Subcutaneous abdominal adipose tissue (tissue), 5 donors: Measurements from ENCODE around the gene SDHA.
A peak's percentile ranks its signal among the peaks of the same experiment; 100 is the strongest.
"Not testable (repeated sequence)": the region's sequence is repeated elsewhere in the genome, so short reads cannot be mapped to it uniquely, and the experiment has no call there.

Experiments used
- H3K27ac ChIP-seq: one replicate; pipeline ENCODE4 v1.7.0; 2013; ENCODE audit warnings: low read depth, mild to moderate bottlenecking, inconsistent platforms, low read length, moderate library complexity
- H3K27me3 ChIP-seq, 5 donors: one replicate each; pipeline ENCODE4 v1.7.0; 2013; ENCODE audit warnings: low read length in 5 of 5, inconsistent platforms in 1 of 5; ENCODE audit not compliant: control insufficient read depth in 5 of 5, insufficient read depth in 4 of 5
- H3K36me3 ChIP-seq, 5 donors: one replicate each; pipeline ENCODE4 v1.7.0; 2013; ENCODE audit warnings: low read length in 5 of 5; ENCODE audit not compliant: control insufficient read depth in 5 of 5, insufficient read depth in 5 of 5
- H3K4me1 ChIP-seq, 5 donors: one replicate each; pipeline ENCODE4 v1.7.0; 2013; ENCODE audit warnings: low read length in 5 of 5, mild to moderate bottlenecking in 3 of 5, moderate library complexity in 1 of 5; ENCODE audit not compliant: control insufficient read depth in 5 of 5, insufficient read depth in 5 of 5
- H3K4me3 ChIP-seq, 5 donors: one replicate each; pipeline ENCODE4 v1.7.0; 2013; ENCODE audit warnings: low read length in 5 of 5, low read depth in 1 of 5
- H3K9ac ChIP-seq, 5 donors: one replicate each; pipeline ENCODE4 v1.7.0; 2013; ENCODE audit warnings: low read length in 5 of 5, mild to moderate bottlenecking in 4 of 5, moderate library complexity in 3 of 5
- H3K9me3 ChIP-seq, 5 donors: one replicate each; pipeline ENCODE4 v1.7.0; 2013; ENCODE audit warnings: low read length in 5 of 5; ENCODE audit not compliant: control insufficient read depth in 5 of 5
- donor health status: healthy.
- donor health status: healthy.
- donor health status: healthy.
- donor health status: healthy.
- donor health status: healthy.

SDHA gene

DNA sequence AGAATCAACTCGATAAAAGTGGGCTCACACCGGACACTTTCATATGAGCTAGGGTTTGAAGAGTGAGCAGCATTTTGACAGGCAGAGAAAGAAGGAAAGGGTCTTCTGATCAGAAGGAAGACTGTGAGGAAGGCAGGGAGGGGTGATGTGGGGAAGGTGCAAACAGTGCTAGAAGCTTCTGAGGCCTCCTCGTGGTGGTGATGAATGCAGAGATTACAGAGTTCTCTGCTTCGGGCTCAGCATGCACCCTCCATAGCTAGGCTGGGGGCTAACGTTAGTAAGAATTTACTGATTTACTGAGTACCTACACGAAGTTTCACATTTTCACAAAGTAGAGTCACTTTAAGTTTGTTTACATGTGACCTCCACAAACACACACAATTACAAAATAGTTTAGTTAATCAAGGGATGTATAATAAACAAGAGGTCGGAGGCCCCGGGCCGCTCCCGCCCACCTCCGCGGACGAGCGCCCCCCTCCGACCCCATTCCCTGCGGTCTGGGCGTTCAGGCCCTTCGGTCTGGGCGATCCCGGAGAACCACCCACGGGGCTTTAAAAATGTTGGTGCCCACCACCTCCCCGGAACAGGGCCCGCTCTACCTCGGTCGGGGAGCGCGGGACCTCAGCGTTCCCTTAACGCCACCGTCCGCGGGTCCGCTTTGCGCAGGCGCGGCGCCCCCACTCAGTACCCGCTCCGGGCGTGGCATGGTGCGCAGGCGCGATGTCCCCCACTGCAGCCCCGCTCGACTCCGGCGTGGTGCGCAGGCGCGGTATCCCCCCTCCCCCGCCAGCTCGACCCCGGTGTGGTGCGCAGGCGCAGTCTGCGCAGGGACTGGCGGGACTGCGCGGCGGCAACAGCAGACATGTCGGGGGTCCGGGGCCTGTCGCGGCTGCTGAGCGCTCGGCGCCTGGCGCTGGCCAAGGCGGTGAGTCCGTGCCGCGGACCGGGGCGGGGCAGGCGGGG is at the start of gene SDHA, which contains the start of gene CCDC127:
TSS of gene SDHA (plus strand) at position 827 of the 963 bp plus-strand sequence. CDS start at position 863, 36 bp downstream.
TSS of gene CCDC127 (minus strand) at position 660 of the 963 bp plus-strand sequence. CDS start 1,304 bp downstream, outside the sequence.
- H3K36me3 ChIP-seq, result peaks cover 0 to 13% (median 8%) of the 10 kb centered on the region in 5 donors
- peak within 1 kb of the TSS; percentile 84 for H3K27ac ChIP-seq
- peak within 1 kb of the TSS; percentile 63 to 98 (median 95) for H3K9ac ChIP-seq
- not testable (repeated sequence) for H3K27me3 ChIP-seq, H3K9me3 ChIP-seq
- H3K4me3 ChIP-seq, result peak within 1 kb of the TSS; percentile 77 to 91 (median 88)
- H3K4me1 ChIP-seq, result peaks cover 2 to 34% (median 28%) of the 10 kb centered on the region in 5 donors

DNA sequence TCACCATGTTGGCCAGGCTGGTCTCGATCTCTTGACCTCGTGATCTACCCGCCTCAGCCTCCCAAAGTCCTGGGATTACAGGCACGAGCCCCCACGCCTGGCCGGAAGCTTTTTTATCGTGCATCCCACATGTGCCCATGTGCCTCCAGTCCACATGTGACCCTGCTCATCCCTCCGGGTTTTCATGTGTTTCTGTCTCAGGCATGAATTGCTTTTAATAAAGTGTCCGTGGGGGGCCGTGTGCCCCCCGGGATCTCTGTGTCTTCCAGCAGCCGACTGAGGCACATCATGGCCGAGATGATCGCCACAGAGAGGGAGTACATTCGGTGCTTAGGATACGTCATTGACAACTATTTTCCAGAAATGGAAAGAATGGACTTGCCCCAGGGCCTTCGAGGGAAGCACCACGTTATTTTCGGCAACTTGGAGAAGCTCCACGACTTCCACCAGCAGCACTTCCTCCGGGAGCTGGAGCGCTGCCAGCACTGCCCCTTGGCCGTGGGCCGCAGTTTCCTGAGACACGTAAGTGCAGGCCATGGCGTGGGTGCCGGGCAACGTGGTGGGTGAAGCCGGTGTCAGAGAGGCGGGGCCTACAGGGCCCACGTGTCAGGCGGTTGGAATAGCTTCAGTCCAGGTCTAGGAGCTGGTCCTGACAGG is 48.9 kb upstream of the SDHA start:
- Histone ChIP-seq H3K9me3 (no peaks in the 10 kb centered on the region), H3K9ac (no peak overlapping the region), H3K36me3 (no peaks in the 10 kb centered on the region), H3K27ac (no peak overlapping the region), H3K4me1 (peaks cover 0 to 18% (median 0%) of the 10 kb centered on the region in 5 donors), H3K27me3 (peaks cover 4 to 16% (median 7%) of the 10 kb centered on the region in 5 donors), H3K4me3 (no peak overlapping the region)

DNA sequence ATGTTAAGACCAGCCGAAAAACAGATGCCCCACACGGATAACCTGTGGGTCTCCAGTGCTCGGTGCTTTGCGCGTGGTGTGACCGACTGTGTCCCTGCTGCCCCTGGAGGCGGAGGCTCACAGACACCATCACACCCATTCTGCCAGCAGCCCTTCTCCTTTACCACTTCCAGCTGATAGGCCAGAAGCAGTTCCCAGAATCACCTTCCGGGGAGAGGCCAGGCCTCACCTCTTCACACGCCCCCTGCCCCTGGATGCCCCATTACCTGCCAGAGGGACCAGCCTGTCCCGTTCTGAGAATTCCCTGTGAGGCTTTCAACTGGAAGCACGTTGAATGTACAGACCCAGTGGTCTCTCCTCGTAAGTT is 48.4 kb upstream of the SDHA start:
- Histone ChIP-seq H3K27ac (no peak overlapping the region), H3K9ac (no peak overlapping the region), H3K4me3 (no peak overlapping the region), H3K9me3 (no peaks in the 10 kb centered on the region), H3K27me3 (peaks cover 4 to 16% (median 7%) of the 10 kb centered on the region in 5 donors), H3K4me1 (peaks cover 0 to 18% (median 0%) of the 10 kb centered on the region in 5 donors), H3K36me3 (no peaks in the 10 kb centered on the region)

DNA sequence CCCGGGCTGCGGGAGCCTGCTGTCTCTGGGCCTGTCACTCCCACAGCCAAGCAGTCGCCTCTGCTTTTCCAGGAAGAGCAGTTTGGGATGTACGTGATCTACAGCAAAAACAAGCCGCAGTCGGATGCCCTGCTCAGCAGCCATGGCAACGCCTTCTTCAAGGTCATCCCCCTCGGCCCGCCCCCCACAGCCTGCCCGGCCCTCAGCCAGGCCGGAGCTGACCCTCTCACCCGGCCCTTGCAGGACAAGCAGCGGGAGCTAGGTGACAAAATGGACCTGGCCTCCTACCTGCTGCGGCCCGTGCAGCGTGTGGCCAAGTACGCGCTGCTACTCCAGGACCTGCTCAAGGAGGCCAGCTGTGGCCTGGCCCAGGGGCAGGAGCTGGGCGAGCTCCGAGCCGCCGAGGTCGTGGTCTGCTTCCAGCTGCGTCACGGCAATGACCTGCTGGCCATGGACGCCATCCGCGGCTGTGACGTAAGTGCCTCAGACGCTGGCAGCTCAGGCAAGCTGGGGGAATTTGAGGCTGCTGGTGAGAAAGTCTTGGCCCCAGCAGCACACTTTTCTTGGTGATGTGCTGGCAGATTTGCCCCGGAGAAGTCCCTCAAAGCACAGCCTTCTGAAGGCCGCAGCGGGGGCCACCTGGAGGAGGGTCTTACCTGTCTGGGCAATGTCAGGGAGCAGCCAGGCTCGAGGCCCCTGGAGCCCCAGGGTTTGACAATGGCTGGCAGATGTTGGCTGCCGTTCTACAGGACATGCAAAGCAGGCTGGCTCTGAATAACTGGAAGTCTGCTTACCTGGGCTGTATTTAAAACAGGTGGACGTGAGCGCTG is 46.9 kb upstream of the SDHA start:
- H3K9ac ChIP-seq, result no peak overlapping the region
- no peaks in the 10 kb centered on the region for H3K36me3 ChIP-seq
- H3K9me3 ChIP-seq, result no peaks in the 10 kb centered on the region
- H3K27me3 ChIP-seq, result peaks cover 4 to 16% (median 7%) of the 10 kb centered on the region in 5 donors
- H3K4me3 ChIP-seq, result no peak overlapping the region
- H3K4me1 ChIP-seq, result peaks cover 0 to 18% (median 0%) of the 10 kb centered on the region in 5 donors
- H3K27ac ChIP-seq, result no peak overlapping the region

DNA sequence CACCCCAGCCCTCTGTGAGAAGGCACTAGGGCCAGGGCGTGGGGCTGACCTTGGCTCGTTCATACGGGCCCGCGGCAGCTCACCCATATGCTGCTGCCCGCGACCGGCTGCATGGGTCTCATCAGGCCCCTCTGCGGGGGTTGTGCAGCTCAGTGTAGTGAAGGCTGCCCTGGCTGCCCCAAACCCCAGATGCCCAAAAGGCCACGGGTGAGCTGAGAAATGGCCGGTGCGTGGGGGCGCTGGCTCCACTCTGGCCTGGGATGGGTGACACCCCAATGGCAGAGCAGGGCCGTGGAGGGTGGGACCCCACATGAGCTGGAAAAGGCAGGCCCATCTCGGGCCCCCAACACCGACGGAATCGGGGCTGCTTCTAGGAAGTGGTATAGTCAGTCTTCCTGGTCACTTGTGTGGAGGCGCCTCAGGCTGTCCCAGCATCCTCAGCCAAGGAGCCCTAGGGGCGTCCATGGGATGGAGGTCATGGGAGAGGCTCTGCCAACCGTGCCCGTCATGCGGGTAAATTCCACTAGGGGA is 46.3 kb upstream of the SDHA start:
- no peak overlapping the region for H3K27ac ChIP-seq
- peaks cover 0 to 18% (median 0%) of the 10 kb centered on the region in 5 donors for H3K4me1 ChIP-seq
- H3K27me3 ChIP-seq, result peaks cover 4 to 16% (median 7%) of the 10 kb centered on the region in 5 donors
- H3K4me3 ChIP-seq, result no peak overlapping the region
- no peaks in the 10 kb centered on the region for H3K36me3 ChIP-seq
- H3K9ac ChIP-seq, result no peak overlapping the region
- H3K9me3 ChIP-seq, result no peaks in the 10 kb centered on the region

DNA sequence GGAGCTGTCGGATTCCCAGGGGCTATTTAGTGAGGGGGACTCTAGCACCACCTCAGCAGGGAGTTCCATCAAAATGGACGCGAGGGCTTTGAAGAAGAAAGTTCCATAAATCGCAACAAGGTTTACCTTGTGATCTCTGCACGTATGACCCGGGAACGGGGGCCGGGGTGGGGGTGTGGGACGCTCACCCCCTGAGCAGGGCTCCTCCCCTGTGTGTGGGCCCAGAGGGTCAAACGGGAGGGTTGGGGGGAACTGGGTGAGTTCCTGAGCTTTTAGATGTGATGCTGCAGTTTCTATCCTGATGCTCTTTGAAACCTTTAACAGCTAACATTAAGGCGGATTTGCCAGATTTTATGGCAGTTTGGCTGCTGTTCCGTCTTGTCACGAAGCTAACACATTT is 45.7 kb upstream of the SDHA start:
- H3K36me3 ChIP-seq, result no peaks in the 10 kb centered on the region
- no peak overlapping the region for H3K4me3 ChIP-seq
- peaks cover 4 to 16% (median 7%) of the 10 kb centered on the region in 5 donors for H3K27me3 ChIP-seq
- H3K4me1 ChIP-seq, result peaks cover 0 to 18% (median 0%) of the 10 kb centered on the region in 5 donors
- no peak overlapping the region for H3K27ac ChIP-seq
- no peaks in the 10 kb centered on the region for H3K9me3 ChIP-seq
- no peak overlapping the region for H3K9ac ChIP-seq

DNA sequence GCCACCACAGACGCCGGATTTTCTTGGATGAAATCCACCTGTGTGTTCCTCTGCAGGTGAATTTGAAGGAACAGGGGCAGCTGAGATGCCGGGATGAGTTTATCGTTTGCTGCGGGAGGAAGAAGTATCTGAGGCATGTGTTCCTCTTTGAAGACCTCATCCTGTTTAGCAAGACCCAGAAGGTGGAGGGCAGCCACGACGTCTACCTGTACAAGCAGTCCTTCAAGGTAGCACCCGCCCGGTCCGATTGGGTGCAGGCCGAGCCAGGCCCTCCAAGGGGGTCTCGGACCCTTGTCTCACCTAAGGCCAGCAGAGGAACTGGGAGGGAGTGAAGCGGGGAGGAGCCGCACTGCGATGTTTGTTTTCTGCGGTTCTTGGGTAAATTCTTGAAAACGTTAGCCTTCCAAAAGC is 45.3 kb upstream of the SDHA start:
- H3K4me1 ChIP-seq, result peaks cover 0 to 18% (median 0%) of the 10 kb centered on the region in 5 donors
- no peaks in the 10 kb centered on the region for H3K9me3 ChIP-seq
- no peaks in the 10 kb centered on the region for H3K36me3 ChIP-seq
- no peak overlapping the region for H3K4me3 ChIP-seq
- no peak overlapping the region for H3K27ac ChIP-seq
- H3K9ac ChIP-seq, result no peak overlapping the region
- H3K27me3 ChIP-seq, result peaks cover 4 to 16% (median 7%) of the 10 kb centered on the region in 5 donors

DNA sequence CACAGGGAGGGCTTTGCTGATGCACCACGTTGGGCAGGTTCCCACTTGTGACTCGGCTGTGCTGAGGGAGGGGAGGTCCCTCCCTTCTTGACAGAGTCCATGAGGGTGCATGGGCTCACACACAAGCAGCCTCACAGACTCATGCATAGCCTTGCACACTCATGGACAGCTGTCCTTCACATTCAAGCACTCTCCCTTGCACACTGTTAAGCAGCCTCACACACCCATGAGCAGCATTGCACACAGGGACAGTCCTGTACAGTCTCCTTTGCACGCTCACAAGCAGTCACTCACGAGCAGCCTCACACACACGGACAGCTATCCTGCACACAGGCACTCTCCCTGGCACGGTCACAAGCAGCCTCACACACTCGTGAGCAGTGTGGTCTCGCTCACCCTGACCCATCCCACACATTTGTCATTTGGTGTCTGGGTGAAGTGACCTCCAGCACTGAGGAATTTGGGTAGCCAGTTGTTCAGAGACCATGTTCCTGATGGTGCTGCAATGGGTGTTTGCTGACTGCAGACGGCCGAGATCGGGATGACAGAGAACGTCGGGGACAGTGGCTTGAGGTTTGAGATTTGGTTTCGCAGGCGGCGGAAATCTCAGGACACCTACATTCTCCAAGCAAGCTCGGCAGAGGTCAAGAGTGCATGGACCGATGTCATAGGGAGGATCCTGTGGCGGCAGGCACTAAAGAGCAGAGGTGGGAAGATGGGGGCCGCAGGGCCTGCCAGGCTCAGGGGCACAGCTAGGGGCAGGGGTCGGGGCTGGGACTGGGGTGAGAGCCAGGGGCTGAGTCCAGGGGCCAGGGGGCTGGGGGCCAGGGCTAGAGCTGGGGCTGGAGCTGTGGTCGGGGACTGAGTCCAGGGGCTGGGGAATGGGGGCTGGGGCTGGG is 44.5 kb upstream of the SDHA start:
- Histone ChIP-seq H3K4me3 (no peak overlapping the region), H3K36me3 (no peaks in the 10 kb centered on the region), H3K27me3 (peaks cover 4 to 16% (median 7%) of the 10 kb centered on the region in 5 donors)

DNA sequence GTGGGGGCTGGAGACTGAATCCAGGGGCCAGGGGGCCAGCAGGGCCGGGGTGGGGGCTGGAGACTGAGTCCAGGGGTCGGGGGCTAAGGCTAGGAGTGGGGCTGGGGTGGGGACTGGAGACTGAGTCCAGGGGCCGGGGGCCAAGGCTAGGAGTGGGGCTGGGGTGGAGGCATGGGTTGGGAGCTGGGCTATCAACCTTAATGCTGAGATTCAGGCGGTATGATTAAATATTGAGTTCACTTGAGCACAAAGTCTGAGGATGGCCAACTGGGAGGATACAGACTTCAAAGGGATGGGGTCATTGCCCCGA is 43.9 kb upstream of the SDHA start:
- peaks cover 3 to 16% (median 7%) of the 10 kb centered on the region in 5 donors for H3K27me3 ChIP-seq
- no peaks in the 10 kb centered on the region for H3K36me3 ChIP-seq
- H3K9me3 ChIP-seq, result no peaks in the 10 kb centered on the region
- no peak overlapping the region for H3K9ac ChIP-seq
- peaks cover 0 to 7% (median 0%) of the 10 kb centered on the region in 5 donors for H3K4me1 ChIP-seq
- no peak overlapping the region for H3K4me3 ChIP-seq
- no peak overlapping the region for H3K27ac ChIP-seq

More for the DNA sequence above, 44.5 kb upstream of the SDHA start:
- H3K9ac ChIP-seq, result no peak overlapping the region
- H3K9me3 ChIP-seq, result no peaks in the 10 kb centered on the region
- peaks cover 0 to 12% (median 0%) of the 10 kb centered on the region in 5 donors for H3K4me1 ChIP-seq
- H3K27ac ChIP-seq, result no peak overlapping the region
